Bronchial epithelial cell (primary cell): ENCODE measurements around the gene DDAH2. TPM values are rescaled to one million over a fixed set of nuclear protein-coding genes. Genes with fewer than 3 reads are reported as not detected.

ENCODE experiments used
- DNase-seq: peaks from one replicate; pipeline ENCODE4 v3.0.0-alpha.2; 2010; ENCODE audit warnings: low read depth
- FAIRE-seq: peaks from 2 replicates; lab custom pipeline; 2011; peaks lifted over from hg19 to GRCh38; lab: Jason Lieb, UNC
- H3K27me3 ChIP-seq: 2 replicates; pipeline ENCODE4 v1.5.1; 2011; ENCODE audit warnings: low read length; ENCODE audit not compliant: control insufficient read depth, insufficient read depth
- H3K36me3 ChIP-seq: 2 replicates; pipeline ENCODE4 v1.5.1; 2011; ENCODE audit warnings: low read length; ENCODE audit not compliant: control insufficient read depth, insufficient read depth
- H3K4me3 ChIP-seq: 2 replicates; pipeline ENCODE4 v1.5.1; 2011; ENCODE audit warnings: mild to moderate bottlenecking, low read depth, low read length, control low read depth
- CTCF ChIP-seq: IDR thresholded peaks from 2 replicates; pipeline ENCODE4 v1.5.1; 2011; ENCODE audit warnings: mild to moderate bottlenecking, moderate library complexity, low read length, control low read depth, inconsistent platforms; ENCODE audit not compliant: insufficient read depth, severe bottlenecking
- total RNA-seq: library from RNA; depleted of rRNA; stranded (reverse); fragments of >200 nt; gene quantifications from 2 replicates; pipeline ENCODE4 v1.2.1, GENCODE V29; 2014

DDAH2 gene
- total RNA-seq, 1 donor from 2014 or later: 14.5 TPM

- no peak for TF ChIP-seq CTCF
- H3K27me3 ChIP-seq: no peaks in the 10 kb centered on the region
- FAIRE-seq (no peak), DNase-seq (no peak)
- peaks cover 11% of the 10 kb centered on the region for H3K36me3 ChIP-seq
- no peak overlapping the region for H3K4me3 ChIP-seq
Observed at GRCh38 chr6:31758281-31758680, 29.2 kb upstream of the DDAH2 start.

- H3K27me3 ChIP-seq: no peaks in the 10 kb centered on the region
- TF ChIP-seq CTCF: no peak
- FAIRE-seq (no peak), DNase-seq (peak; percentile 83)
- no peak overlapping the region for H3K4me3 ChIP-seq
- H3K36me3 ChIP-seq: no peaks in the 10 kb centered on the region
Observed at GRCh38 chr6:31752739-31753319, 23.7 kb upstream of the DDAH2 start.

- Histone ChIP-seq H3K4me3 (no peak overlapping the region), H3K27me3 (no peaks in the 10 kb centered on the region), H3K36me3 (peaks cover 2% of the 10 kb centered on the region)
- no peak for TF ChIP-seq CTCF
- FAIRE-seq (no peak), DNase-seq (no peak)
Observed at GRCh38 chr6:31750411-31751022, 21.4 kb upstream of the DDAH2 start.

- peaks cover 2% of the 10 kb centered on the region for H3K36me3 ChIP-seq
- FAIRE-seq (no peak), DNase-seq (no peak)
- TF ChIP-seq CTCF: no peak
- H3K27me3 ChIP-seq: no peaks in the 10 kb centered on the region
- H3K4me3 ChIP-seq: no peak overlapping the region
Observed at GRCh38 chr6:31749301-31750036, 20.4 kb upstream of the DDAH2 start.

- DNase-seq: no peak
- no peak for FAIRE-seq
- H3K4me3 ChIP-seq: no peak overlapping the region
- H3K27me3 ChIP-seq: no peaks in the 10 kb centered on the region
- H3K36me3 ChIP-seq: peaks cover 5% of the 10 kb centered on the region
- TF ChIP-seq CTCF: no peak
Observed at GRCh38 chr6:31744422-31744821, 15.3 kb upstream of the DDAH2 start.
